ENCODE measurements around the gene LCORL. TPM values are rescaled to one million over a fixed set of nuclear protein-coding genes. Genes with fewer than 3 reads are reported as not detected.

Gene LCORL
- total RNA-seq, 1 experiment from 2014 or later, result 18.0 TPM

DNA sequence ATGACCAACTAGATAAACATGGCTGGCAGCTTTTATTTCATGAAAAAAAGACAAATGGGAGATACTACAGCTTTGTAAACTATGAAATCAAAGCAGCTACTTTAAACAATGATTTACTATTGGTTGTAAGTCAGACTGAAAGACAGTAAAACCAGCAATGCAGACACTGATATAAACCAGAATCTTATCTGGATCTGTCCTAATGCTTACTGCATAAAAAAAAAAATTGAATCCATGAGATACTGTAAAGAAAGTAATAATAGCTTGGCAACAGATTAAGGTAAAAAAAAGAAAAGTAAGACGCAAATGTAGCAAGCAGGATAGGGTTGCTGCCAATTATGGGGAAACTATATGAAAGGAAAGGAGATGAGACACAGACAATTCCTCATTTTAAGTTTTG, 7.3 kb downstream of the LCORL start:
- H3K36me3 ChIP-seq (ENCODE audit: control insufficient read depth in 1 of 2, insufficient read depth in 2 of 2, low read length in 2 of 2), result no peaks in the 10 kb centered on the region
- H4K20me1 ChIP-seq (ENCODE audit: insufficient read depth), result peaks cover 9% of the 10 kb centered on the region; the same call in 1 of the 2 replicates
- intact Hi-C loops (cut with micrococcal nuclease), result no loop called here
- no peaks in the 10 kb centered on the region; a peak in 1 of 4 replicates for H3K4me1 ChIP-seq (ENCODE audit: control insufficient read depth in 1 of 2, insufficient read depth in 2 of 2, low read length in 2 of 2)
- no peak for ATAC-seq
- H3K4me3 ChIP-seq (replicated peaks in 1 of 2; ENCODE audit: low read depth in 1 of 2, low read length in 2 of 2), result no peak overlapping the region
- no peak overlapping the region for H3K9ac ChIP-seq (ENCODE audit: low read length)
- BruUV-seq (replicated peaks), result no TSS peak
- no peak for DNase-seq (ENCODE audit: low read depth, low spot score)
- no peak for TF ChIP-seq TCF7L2 (IDR thresholded peaks at IDR 0.05; ENCODE audit: borderline replicate concordance, extremely low read depth, insufficient read depth, insufficient read length)
- TF ChIP-seq, protein P1, sequence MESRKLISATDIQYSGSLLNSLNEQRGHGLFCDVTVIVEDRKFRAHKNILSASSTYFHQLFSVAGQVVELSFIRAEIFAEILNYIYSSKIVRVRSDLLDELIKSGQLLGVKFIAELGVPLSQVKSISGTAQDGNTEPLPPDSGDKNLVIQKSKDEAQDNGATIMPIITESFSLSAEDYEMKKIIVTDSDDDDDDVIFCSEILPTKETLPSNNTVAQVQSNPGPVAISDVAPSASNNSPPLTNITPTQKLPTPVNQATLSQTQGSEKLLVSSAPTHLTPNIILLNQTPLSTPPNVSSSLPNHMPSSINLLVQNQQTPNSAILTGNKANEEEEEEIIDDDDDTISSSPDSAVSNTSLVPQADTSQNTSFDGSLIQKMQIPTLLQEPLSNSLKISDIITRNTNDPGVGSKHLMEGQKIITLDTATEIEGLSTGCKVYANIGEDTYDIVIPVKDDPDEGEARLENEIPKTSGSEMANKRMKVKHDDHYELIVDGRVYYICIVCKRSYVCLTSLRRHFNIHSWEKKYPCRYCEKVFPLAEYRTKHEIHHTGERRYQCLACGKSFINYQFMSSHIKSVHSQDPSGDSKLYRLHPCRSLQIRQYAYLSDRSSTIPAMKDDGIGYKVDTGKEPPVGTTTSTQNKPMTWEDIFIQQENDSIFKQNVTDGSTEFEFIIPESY (IDR thresholded peaks at IDR 0.05; ENCODE audit: extremely low read depth, insufficient replicate concordance, low read length), result no peak
- no peak for TF ChIP-seq CEBPB (IDR thresholded peaks at IDR 0.05; ENCODE audit: low read depth)
- TF ChIP-seq ZNF274 (IDR thresholded peaks at IDR 0.05; ENCODE audit: low read depth, low read length), result no peak
- no peak for TF ChIP-seq EZH2 (IDR thresholded peaks at IDR 0.05)
- no peak for TF ChIP-seq JUND (IDR thresholded peaks at IDR 0.05)
- H3K9me2 ChIP-seq (ENCODE audit: insufficient read depth), result no peaks in the 10 kb centered on the region
- H3K27me3 ChIP-seq (ENCODE audit: insufficient read depth, low read length), result no peaks in the 10 kb centered on the region
- peaks cover 97% of the 10 kb centered on the region for H3K79me2 ChIP-seq (ENCODE audit: insufficient read depth, low read length)
- ChIA-PET POLR2A (interaction anchor here (1.1 kb wide), 1 partner anchor 18 kb away, joined by 3 read pairs; no protein-coding TSS in a partner anchor), RAD21 (ENCODE audit: low non-redundant PET in 1 of 2, low total read pairs in 2 of 2, uncharacterized antibody in 2 of 2, unreplicated experiment in 2 of 2) (no interaction called here), CTCF (no interaction called here)
- no peak overlapping the region for H3K4me2 ChIP-seq (ENCODE audit: low read length)
- no peak overlapping the region for H2AFZ ChIP-seq (ENCODE audit: low read depth, low read length, poor library complexity, severe bottlenecking)
- no peak overlapping the region for H3K27ac ChIP-seq (ENCODE audit: low read depth, low read length)
- no peaks in the 10 kb centered on the region for H3K9me3 ChIP-seq (ENCODE audit: control insufficient read depth in 1 of 2, insufficient read depth in 1 of 2, low read depth in 1 of 2, low read length in 2 of 2)

DNA sequence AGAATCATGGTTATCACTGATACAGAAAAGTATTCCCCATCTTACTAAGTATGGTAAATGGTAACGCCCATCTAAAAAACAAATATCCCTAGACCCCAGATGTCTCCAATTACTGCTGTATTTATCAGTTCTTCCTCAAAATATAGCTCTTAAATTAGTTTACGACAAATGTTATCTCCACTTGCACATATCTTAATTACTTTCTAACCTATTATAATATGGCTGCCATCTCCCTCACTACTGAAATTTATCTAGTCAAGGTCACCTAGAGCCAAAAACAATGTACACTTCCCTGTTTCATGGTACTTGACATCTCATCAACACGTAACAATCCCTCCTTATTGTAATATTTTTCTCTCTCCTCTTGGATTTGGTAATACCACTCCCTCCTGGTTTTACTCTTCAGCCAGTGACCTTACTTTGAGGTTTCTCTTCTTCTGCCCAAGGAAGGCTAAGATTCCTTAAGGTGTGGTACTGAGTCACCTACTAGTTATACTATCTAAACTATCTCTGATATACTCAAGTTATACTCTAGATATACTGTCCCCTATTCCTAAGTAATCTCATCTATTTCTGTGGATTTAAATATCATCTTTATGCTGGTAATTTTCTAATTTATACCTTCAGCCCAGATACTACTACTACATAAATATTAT, 8.6 kb downstream of the LCORL start:
- Histone ChIP-seq H3K4me2 (ENCODE audit: low read length) (no peak overlapping the region), H3K9me2 (ENCODE audit: insufficient read depth) (no peaks in the 10 kb centered on the region), H3K27me3 (ENCODE audit: insufficient read depth, low read length) (no peaks in the 10 kb centered on the region), H3K4me1 (ENCODE audit: control insufficient read depth in 1 of 2, insufficient read depth in 2 of 2, low read length in 2 of 2) (no peaks in the 10 kb centered on the region), H3K4me3 (replicated peaks in 1 of 2; ENCODE audit: low read depth in 1 of 2, low read length in 2 of 2) (no peak overlapping the region), H3K27ac (ENCODE audit: low read depth, low read length) (no peak overlapping the region), H4K20me1 (ENCODE audit: insufficient read depth) (peaks cover 6% of the 10 kb centered on the region), H3K79me2 (ENCODE audit: insufficient read depth, low read length) (peaks cover 97% of the 10 kb centered on the region), H3K9ac (ENCODE audit: low read length) (no peak overlapping the region), H2AFZ (ENCODE audit: low read depth, low read length, poor library complexity, severe bottlenecking) (no peak overlapping the region), H3K9me3 (ENCODE audit: control insufficient read depth in 1 of 2, insufficient read depth in 1 of 2, low read depth in 1 of 2, low read length in 2 of 2) (no peaks in the 10 kb centered on the region), H3K36me3 (ENCODE audit: control insufficient read depth in 1 of 2, insufficient read depth in 2 of 2, low read length in 2 of 2) (no peaks in the 10 kb centered on the region)
- RAD21 ChIA-PET (ENCODE audit: low non-redundant PET in 1 of 2, low total read pairs in 2 of 2, uncharacterized antibody in 2 of 2, unreplicated experiment in 2 of 2), result no interaction called here
- POLR2A ChIA-PET, result interaction anchor here (1.1 kb wide), 1 partner anchor 17 kb away, joined by 3 read pairs; no protein-coding TSS in a partner anchor
- TF ChIP-seq, protein P2, sequence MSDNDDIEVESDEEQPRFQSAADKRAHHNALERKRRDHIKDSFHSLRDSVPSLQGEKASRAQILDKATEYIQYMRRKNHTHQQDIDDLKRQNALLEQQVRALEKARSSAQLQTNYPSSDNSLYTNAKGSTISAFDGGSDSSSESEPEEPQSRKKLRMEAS (IDR thresholded peaks at IDR 0.05), result no peak
- TF ChIP-seq ELF1 (IDR thresholded peaks at IDR 0.05; ENCODE audit: borderline replicate concordance, low read depth) (no peak), SIN3A (IDR thresholded peaks at IDR 0.05; ENCODE audit: low read depth) (no peak), CBX3 (IDR thresholded peaks at IDR 0.05; ENCODE audit: low read depth) (no peak)
- ATAC-seq (no peak), DNase-seq (ENCODE audit: low read depth, low spot score) (no peak)
- CTCF ChIA-PET, result no interaction called here
- intact Hi-C loops (cut with micrococcal nuclease), result no loop called here
- no TSS peak for BruUV-seq (replicated peaks)

Data from HCT116 (cell line).